GM13976 (cell line): ENCODE data around the gene CLIC5.

ENCODE experiments used
- DNase-seq: peaks from one replicate; pipeline ENCODE4 v3.0.0; 2012; ENCODE audit warnings: low spot score
- in situ Hi-C: fragments of 300-500 bp; cut with MboI; formaldehyde crosslinking; loops from one replicate; pipeline ENCODE4 v1.12.0; 2022; ENCODE audit warnings: low sequenced_read_pairs, mixed read lengths, inconsistent platforms; ENCODE audit not compliant: unreplicated experiment
- TF ChIP-seq, protein P1 (sequence below): IDR thresholded peaks from 2 replicates; pipeline ENCODE4 v1.5.1; 2012; ENCODE audit warnings: borderline replicate concordance, mild to moderate bottlenecking; ENCODE audit not compliant: insufficient read depth; ENCODE audit errors: extremely low read depth, missing control alignments, control extremely low read depth

CLIC5 gene

GRCh38 chr6:45983062-45983461, 32.6 kb downstream of the CLIC5 start:
- in situ Hi-C loops: no loop called here
- TF ChIP-seq, protein P1, sequence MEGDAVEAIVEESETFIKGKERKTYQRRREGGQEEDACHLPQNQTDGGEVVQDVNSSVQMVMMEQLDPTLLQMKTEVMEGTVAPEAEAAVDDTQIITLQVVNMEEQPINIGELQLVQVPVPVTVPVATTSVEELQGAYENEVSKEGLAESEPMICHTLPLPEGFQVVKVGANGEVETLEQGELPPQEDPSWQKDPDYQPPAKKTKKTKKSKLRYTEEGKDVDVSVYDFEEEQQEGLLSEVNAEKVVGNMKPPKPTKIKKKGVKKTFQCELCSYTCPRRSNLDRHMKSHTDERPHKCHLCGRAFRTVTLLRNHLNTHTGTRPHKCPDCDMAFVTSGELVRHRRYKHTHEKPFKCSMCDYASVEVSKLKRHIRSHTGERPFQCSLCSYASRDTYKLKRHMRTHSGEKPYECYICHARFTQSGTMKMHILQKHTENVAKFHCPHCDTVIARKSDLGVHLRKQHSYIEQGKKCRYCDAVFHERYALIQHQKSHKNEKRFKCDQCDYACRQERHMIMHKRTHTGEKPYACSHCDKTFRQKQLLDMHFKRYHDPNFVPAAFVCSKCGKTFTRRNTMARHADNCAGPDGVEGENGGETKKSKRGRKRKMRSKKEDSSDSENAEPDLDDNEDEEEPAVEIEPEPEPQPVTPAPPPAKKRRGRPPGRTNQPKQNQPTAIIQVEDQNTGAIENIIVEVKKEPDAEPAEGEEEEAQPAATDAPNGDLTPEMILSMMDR: no peak
- no peak for DNase-seq

DNA sequence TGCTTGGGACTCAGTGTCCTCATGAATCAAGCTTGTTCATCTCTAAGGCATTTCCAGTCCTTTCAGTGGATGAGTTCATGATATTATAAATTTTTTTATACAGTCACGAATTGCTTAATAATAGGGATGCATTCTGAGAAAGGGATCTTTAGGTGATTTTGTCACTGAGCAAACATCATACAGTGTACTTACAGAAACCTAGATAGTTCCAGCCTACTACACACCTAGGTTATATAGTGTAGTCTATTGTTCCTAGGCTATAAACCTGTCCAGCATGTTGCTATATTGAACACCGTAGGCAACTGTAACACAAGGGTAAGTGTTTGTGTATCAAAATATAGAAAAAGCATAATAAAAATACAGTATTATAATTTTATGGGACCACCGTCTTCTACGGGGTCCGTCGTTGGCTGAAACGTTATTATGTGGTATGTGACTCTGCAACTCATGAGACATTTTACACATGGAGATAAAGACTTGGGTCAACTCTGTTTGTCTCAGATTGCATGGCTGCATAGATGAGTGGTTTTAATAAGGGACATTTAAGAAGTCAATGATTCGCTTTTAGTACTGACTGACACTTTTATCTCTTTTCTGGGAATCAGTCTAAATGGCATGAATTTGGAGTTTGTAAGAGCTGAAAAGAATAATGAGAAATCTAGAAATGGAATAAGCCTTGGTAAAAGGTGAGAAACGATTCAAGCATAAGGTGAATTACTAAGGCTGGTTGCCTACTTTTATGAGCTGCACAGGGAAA, 33.2 kb downstream of the CLIC5 start:
- in situ Hi-C loops: no loop called here
- no peak for DNase-seq
- TF ChIP-seq, protein P1: no peak

- in situ Hi-C loops: no loop called here
- DNase-seq: no peak
- TF ChIP-seq, protein P1: no peak
These were observed 34.6 kb downstream of the CLIC5 start for GRCh38 chr6:45981046-45981445.

GRCh38 chr6:45979311-45979710, 36.3 kb downstream of the CLIC5 start:
- no peak for DNase-seq
- in situ Hi-C loops: no loop called here
- TF ChIP-seq, protein P1: no peak

DNA sequence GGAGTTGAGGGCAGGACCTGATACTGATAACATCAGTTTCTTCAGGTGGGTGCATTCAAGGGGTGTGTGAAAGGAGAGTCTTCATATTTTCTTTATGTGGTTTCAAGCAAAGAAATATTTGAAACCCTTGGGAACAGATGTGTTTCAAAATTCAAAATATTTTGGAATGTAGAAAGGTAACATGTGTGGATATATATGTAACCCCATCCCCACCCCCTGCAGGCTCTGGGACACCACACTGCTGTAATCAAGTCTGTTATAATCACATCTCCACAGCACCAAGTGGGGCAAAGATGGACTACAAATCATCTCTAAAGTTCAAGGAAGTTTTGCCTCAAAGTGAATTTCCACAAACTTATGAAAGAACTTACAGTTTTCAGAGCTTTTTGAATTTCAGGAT, 41.1 kb downstream of the CLIC5 start:
- TF ChIP-seq, protein P1: no peak
- DNase-seq: no peak
- in situ Hi-C loops: no loop called here

- in situ Hi-C loops: no loop called here
- DNase-seq: no peak
- TF ChIP-seq, protein P1: no peak
These were observed 42.7 kb downstream of the CLIC5 start for GRCh38 chr6:45972795-45973503.

DNA sequence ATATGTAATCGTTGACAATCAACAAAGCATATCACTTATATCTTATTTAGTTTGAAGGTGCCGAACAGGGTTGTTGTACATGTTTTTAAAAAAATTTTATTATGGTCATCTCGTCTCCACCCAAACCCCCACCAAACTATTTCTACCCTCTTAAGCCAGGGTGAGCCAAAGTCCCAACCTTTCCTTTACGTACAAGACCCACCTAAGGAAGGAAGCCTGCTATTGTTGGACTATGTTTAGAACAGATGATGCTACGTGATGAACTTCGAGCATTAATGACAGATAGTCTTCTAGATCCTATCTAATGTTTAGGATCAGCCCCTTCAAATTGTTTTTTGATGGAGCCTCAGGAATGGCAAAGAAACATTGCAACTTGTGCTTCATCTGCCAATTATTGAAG, 44.4 kb downstream of the CLIC5 start:
- in situ Hi-C loops: no loop called here
- DNase-seq: no peak
- TF ChIP-seq, protein P1: no peak
